ENCODE data around the gene POU2F3.

The POU2F3 gene

DNA sequence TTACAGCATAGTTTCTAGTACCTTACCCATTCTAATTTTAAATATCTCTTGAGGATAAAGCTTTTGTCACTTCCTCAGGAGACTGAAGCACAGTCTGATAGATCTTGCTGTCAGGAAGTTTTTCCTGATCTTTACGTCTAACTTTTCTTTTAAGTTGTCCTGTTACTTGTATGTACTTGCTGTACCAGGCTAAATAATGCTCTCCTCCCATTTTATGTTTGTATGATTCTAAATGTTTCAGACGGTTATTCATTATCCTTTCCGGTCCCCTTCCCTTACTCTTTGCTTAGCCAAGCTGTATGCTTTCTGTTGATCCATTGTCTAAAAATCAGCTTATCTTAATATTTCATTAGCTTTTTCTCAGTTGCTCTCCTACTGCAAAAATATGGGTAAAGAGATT is 102.3 kb downstream of the POU2F3 start:
- DNase-seq (ENCODE audit: low read depth), result no peak

DNA sequence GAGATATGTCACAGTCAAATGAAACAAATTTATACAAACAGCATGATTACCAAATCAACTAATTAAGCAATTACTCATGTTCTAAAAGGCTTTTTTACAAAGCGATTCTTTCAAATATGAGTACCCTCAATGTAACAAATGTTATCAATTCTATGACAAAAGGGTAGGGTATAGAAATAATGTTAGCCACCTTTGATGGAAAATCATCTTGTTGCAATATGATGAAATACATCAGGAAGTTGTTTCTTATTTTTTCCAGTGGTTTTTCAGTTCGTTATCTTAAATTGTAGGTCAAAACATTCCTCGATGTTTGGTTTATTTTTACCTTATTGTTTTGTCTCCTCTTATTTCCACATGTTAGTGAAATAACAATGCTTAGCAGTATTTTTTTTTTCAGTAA is 102.7 kb downstream of the POU2F3 start:
- no peak for DNase-seq (ENCODE audit: low read depth)

DNA sequence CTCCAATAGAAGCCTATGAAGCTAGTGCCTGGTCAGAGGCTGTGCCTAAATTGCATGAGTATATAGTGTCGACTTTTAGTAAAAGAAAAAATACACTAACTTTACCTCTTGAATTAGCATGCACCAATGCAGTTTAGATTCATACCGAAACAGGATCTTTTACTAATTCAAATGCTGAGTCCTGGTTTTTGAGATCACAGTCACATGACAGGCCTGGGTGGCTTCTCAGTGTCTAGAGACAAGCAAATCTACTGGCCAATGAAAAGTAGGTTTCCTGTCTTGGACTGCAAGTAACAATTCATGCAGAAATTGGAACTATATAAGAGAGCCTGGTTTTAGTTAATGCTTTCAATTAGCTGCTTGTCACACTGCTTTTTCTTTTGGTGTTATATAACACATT is 103.5 kb downstream of the POU2F3 start:
- no peak for DNase-seq (ENCODE audit: low read depth)

- no peak for DNase-seq (ENCODE audit: low read depth)
Observed at GRCh38 chr11:120344302-120345004, 104.5 kb downstream of the POU2F3 start.

DNA sequence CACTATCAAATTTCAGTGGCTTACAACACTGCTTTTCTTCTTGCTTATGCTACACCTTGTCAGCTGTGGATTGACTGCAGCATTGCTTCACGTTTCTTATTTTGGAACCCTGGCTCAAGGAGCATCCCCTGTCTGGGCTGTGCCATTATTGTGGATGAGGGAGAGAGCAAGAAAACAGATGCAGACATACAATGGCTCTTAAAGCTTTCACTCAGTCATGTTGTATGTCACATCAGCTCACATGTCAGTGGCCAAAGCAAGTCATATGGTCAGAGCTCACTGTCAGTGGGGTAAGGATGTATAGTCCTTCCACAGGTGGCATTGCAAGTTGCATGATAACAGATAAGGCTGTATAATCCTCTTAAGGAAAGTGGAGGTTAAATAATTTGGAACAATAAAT is 106.3 kb downstream of the POU2F3 start:
- no peak for DNase-seq (ENCODE audit: low read depth)

GRCh38 chr11:120350637-120351036 is 110.7 kb downstream of the POU2F3 start:
- no peak for DNase-seq (ENCODE audit: low read depth)

GRCh38 chr11:120352405-120352804 is 112.5 kb downstream of the POU2F3 start:
- no peak for DNase-seq (ENCODE audit: low read depth)

DNA sequence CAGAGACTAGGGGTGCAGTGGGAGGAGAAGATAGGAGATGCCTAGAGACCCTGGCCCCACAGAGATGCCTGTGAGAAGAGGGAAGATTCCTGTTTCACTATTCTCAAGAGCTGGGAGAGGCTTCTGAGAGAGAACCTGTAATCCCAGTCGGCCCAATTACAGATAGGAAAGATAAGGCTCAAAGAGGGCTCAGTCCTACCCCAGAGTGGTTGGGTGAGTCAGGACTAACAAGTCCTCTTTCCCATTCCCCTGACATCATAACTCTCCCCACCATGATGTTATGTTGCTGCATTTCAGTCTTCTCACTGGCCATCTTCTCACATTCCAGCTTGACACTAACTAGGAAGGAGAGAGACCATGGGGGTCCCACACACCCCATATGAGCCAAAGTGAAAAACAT is 114.1 kb downstream of the POU2F3 start:
- no peak for DNase-seq (ENCODE audit: low read depth)

- no peak for DNase-seq (ENCODE audit: low read depth)
Observed at GRCh38 chr11:120354779-120355178, 114.8 kb downstream of the POU2F3 start.

- no peak for DNase-seq (ENCODE audit: low read depth)
Observed at GRCh38 chr11:120357620-120358019, 117.7 kb downstream of the POU2F3 start.

DNA sequence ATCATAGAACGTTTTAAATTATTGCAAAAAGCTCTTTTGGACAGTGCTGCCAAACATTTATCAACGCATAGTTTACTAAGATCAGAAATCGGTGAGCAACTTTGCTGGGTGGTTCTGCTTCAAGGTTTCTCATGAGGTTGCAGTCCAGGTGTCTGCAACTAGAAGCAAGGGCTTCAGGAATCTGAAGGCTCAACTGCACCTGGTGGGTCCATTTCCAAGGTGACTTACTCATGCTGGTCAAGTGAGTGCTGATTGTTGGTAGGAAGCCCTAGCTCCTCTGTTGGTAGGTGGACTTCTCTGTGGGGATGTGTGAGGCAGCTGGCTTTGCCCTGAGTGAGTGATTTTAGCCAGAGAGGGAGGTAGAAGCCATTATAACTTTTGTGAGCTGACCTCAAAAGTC is 118.8 kb downstream of the POU2F3 start:
- DNase-seq (ENCODE audit: low read depth), result no peak

GRCh38 chr11:120363436-120363835 is 123.5 kb downstream of the POU2F3 start:
- DNase-seq (ENCODE audit: low read depth), result no peak

DNA sequence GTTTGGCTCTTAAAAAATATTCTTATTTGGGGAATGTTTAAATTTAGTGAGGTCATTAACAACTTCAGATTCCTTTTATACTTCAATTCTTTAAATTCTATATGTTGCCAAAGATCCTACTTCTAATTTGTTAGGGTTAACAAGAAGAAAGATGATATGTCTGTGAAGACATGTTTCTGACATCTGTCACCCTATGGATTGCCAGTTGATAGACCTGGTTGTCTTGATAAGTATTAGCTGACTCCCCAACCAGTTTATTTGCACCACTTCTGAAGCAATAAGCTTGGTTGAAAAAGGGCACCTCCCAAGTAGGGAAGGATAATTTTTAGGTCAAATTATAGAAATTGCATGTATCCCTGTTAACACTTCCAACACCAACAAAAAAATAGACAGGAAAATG is 125.6 kb downstream of the POU2F3 start:
- DNase-seq (ENCODE audit: low read depth), result no peak
